Activated CD4-positive, alpha-beta T cell treated with anti-CD3 and anti-CD28 coated beads for 36 hours (primary cell): ENCODE results near the gene EHD3. TPM values are rescaled to one million over a fixed set of nuclear protein-coding genes. Genes with fewer than 3 reads are reported as not detected.

ENCODE experiments used
- ATAC-seq: fragments of 200-7000 bp; cut with Tn5 transposase; one replicate; pipeline ENCODE4 v1.10.0; 2021; ENCODE audit warnings: mild to moderate bottlenecking, moderate library complexity
- CTCF ChIA-PET: fragments of 350-600 bp; sonication (Branson Sonifier 250); formaldehyde crosslinking; loops from one replicate; lab custom pipeline; 2021; ENCODE audit warnings: antibody characterized with exemption; lab: Charles Lee
- POLR2A ChIA-PET: fragments of 350-600 bp; sonication (Branson Sonifier 250); formaldehyde crosslinking; loops from one replicate; lab custom pipeline; 2021; ENCODE audit warnings: antibody characterized with exemption, inconsistent platforms; lab: Charles Lee
- DNase-seq: peaks from one replicate; pipeline ENCODE4 v3.0.0-alpha.2; 2020
- H3K27ac Mint-ChIP-seq: one replicate; pipeline ENCODE4 v1.8.0; 2021; ENCODE audit warnings: mixed read lengths
- H3K27me3 Mint-ChIP-seq: one replicate; pipeline ENCODE4 v1.8.0; 2021; ENCODE audit warnings: mixed read lengths
- H3K36me3 Mint-ChIP-seq: one replicate; pipeline ENCODE4 v1.8.0; 2021; ENCODE audit warnings: low read depth, mixed read lengths
- H3K4me1 Mint-ChIP-seq: one replicate; pipeline ENCODE4 v1.8.0; 2021; ENCODE audit warnings: mixed read lengths
- H3K4me3 Mint-ChIP-seq: one replicate; pipeline ENCODE4 v1.8.0; 2021; ENCODE audit warnings: mild to moderate bottlenecking, moderate library complexity, mixed read lengths
- H3K9me3 Mint-ChIP-seq: one replicate; pipeline ENCODE4 v1.8.0; 2021; ENCODE audit warnings: low read depth, mixed read lengths
- intact Hi-C, 2 experiments: fragments of 100-400 bp; cut with DNase I in 1 of 2; cut with micrococcal nuclease in 1 of 2; formaldehyde crosslinking; loops; one replicate each; pipeline versions ENCODE4 v1.14.2 to v1.15.1; 2022 to 2024; cut with DNase I, micrococcal nuclease
- total RNA-seq, 2 experiments: library from RNA; stranded (reverse); gene quantifications; one replicate each; pipeline ENCODE4 v1.2.3, GENCODE V29; 2021

Gene EHD3
- total RNA-seq, 2 experiments from 2014 or later = 1.4 to 1.6 TPM

GRCh38 chr2:31263636-31264190, 29.8 kb downstream of the EHD3 start:
- no peaks in the 10 kb centered on the region for H3K4me1 Mint-ChIP-seq
- POLR2A ChIA-PET = no interaction called here
- H3K27ac Mint-ChIP-seq = no peak overlapping the region
- no peaks in the 10 kb centered on the region for H3K9me3 Mint-ChIP-seq
- DNase-seq (no peak), ATAC-seq (no peak)
- no peaks in the 10 kb centered on the region for H3K36me3 Mint-ChIP-seq
- CTCF ChIA-PET = interaction anchor here (0.6 to 0.8 kb wide), 2 partner anchors 24 to 1345 kb away, joined by 3 read pairs; no protein-coding TSS in a partner anchor
- no peaks in the 10 kb centered on the region for H3K27me3 Mint-ChIP-seq
- intact Hi-C loops = no loop called here
- H3K4me3 Mint-ChIP-seq = no peak overlapping the region

DNA sequence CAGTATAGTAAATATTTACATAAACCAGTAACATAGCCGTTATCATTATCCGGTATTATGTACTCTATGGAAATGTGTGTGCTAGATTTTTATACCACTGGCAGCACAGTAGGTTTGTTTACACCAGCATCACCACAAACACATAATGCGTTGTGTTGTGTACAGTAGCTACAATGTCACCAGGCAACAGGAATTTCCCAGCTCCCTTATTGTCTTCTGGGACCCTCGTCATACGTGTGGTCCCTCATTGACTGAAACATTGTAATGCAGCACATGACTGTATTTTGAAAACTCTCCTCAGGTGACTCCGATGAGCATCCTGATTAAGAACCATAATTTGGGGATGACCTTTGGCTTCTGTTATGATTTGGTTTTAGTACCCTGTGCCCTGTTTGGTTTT, 31.3 kb downstream of the EHD3 start:
- no peak for DNase-seq
- ChIA-PET POLR2A (no interaction called here), CTCF (no interaction called here)
- no peaks in the 10 kb centered on the region for H3K27me3 Mint-ChIP-seq
- no peaks in the 10 kb centered on the region for H3K36me3 Mint-ChIP-seq
- ATAC-seq = no peak
- no peaks in the 10 kb centered on the region for H3K4me1 Mint-ChIP-seq
- intact Hi-C loops = no loop called here
- H3K9me3 Mint-ChIP-seq = no peaks in the 10 kb centered on the region
- no peak overlapping the region for H3K27ac Mint-ChIP-seq
- no peak overlapping the region for H3K4me3 Mint-ChIP-seq

GRCh38 chr2:31266804-31267203, 32.9 kb downstream of the EHD3 start:
- Mint-ChIP-seq H3K9me3 (no peaks in the 10 kb centered on the region), H3K27me3 (no peaks in the 10 kb centered on the region), H3K27ac (no peak overlapping the region), H3K4me3 (no peak overlapping the region), H3K4me1 (no peaks in the 10 kb centered on the region), H3K36me3 (no peaks in the 10 kb centered on the region)
- CTCF ChIA-PET = interaction anchor here (1.1 kb wide), 1 partner anchor 68 kb away, joined by 3 read pairs; no protein-coding TSS in a partner anchor
- intact Hi-C loops = no loop called here
- POLR2A ChIA-PET = no interaction called here
- ATAC-seq = no peak
- no peak for DNase-seq

DNA sequence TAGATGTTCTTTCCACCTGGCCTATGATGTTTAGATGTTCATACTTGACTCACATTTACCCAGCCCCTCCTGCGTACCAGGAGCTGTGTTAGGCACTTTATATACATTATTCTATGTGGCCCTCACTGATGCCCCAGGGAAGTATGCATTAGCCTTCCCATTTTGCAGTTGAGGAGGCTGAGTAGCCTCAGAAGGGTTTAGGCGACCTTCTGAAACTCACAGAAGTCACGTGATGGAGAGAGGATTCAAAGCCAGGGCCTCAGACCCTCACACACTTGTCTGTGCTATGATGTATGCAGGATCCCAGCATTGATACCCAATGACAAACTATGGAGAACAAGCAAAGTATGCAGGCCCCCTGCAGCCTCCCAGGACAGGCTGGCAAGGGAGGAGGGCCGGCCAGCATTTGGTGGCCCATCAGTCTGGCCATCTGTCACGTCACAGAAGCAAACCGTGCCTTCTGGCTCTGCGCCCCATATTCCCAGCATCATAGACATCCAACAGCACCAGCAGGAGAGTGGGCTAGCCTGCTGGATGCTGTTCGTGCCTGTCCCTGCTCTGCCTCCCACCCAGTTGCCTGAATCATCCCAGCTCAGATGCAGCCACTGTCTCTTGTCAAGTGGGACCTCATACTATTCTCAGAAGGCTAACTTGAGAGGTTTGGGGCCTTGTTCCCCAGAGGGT, 33.6 kb downstream of the EHD3 start:
- POLR2A ChIA-PET = no interaction called here
- Mint-ChIP-seq H3K4me1 (no peaks in the 10 kb centered on the region), H3K9me3 (no peaks in the 10 kb centered on the region), H3K27me3 (no peaks in the 10 kb centered on the region), H3K27ac (no peak overlapping the region), H3K36me3 (no peaks in the 10 kb centered on the region), H3K4me3 (no peak overlapping the region)
- CTCF ChIA-PET = interaction anchor here (1.1 kb wide), 1 partner anchor 67 kb away, joined by 3 read pairs; no protein-coding TSS in a partner anchor
- intact Hi-C loops = no loop called here
- ATAC-seq (no peak), DNase-seq (no peak)

DNA sequence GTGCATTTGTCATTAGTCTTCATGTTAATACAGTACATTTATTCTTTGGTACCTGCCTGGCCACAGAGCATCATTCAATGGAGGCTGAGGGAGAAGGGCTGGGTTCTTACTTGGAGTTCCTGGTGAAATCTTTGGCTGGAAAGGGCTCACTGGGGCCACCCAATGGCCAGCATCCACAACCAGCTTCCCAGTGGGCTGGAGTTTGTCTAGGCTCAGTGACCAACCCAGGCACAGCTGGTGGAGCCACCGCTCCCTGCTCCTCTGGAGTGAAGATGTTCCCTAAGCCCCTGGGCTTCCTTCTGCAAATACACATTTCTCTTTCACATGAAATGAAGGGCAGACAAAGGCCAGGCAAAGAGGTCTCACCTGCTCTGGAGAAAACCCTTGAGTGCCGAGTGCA, 34.4 kb downstream of the EHD3 start:
- Mint-ChIP-seq H3K36me3 (no peaks in the 10 kb centered on the region), H3K27ac (no peak overlapping the region), H3K27me3 (no peaks in the 10 kb centered on the region), H3K4me3 (no peak overlapping the region), H3K4me1 (no peaks in the 10 kb centered on the region), H3K9me3 (no peaks in the 10 kb centered on the region)
- DNase-seq = no peak
- intact Hi-C loops = no loop called here
- ATAC-seq = no peak
- POLR2A ChIA-PET = no interaction called here
- CTCF ChIA-PET = interaction anchor here (0.6 kb wide), 1 partner anchor 37 kb away, joined by 7 read pairs; no protein-coding TSS in a partner anchor

- CTCF ChIA-PET = interaction anchor here (0.6 kb wide), 1 partner anchor 37 kb away, joined by 7 read pairs; no protein-coding TSS in a partner anchor
- DNase-seq = no peak
- no peak for ATAC-seq
- Mint-ChIP-seq H3K9me3 (no peaks in the 10 kb centered on the region), H3K4me3 (no peak overlapping the region), H3K4me1 (no peaks in the 10 kb centered on the region), H3K27me3 (peaks cover 3% of the 10 kb centered on the region), H3K27ac (no peak overlapping the region), H3K36me3 (no peaks in the 10 kb centered on the region)
- POLR2A ChIA-PET = no interaction called here
- intact Hi-C loops = no loop called here
Measured at GRCh38 chr2:31269087-31269486, 35.1 kb downstream of the EHD3 start.

DNA sequence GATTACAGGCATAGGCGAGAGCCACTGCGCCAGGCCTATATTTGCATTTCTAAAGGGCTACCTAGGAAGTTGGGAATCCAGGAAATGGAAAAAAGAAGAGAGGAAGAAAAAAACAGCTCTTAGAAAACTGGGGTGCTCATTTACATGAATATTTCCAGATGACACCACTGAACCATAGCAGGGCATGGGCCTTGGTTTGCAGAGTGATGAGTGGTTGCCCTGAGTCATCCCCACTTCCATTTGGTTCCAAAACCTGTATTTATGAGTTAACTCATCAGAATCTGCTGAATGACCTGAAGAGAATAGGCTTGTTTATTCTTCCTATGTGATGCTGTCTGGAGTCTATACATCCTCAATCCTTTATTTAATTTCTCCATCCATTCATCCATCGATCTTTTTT, 36.2 kb downstream of the EHD3 start:
- intact Hi-C loops = no loop called here
- Mint-ChIP-seq H3K27ac (no peak overlapping the region), H3K4me3 (no peak overlapping the region), H3K4me1 (no peaks in the 10 kb centered on the region), H3K9me3 (no peaks in the 10 kb centered on the region), H3K36me3 (no peaks in the 10 kb centered on the region), H3K27me3 (peaks cover 3% of the 10 kb centered on the region)
- POLR2A ChIA-PET = no interaction called here
- ATAC-seq = no peak
- DNase-seq = no peak
- CTCF ChIA-PET = no interaction called here

DNA sequence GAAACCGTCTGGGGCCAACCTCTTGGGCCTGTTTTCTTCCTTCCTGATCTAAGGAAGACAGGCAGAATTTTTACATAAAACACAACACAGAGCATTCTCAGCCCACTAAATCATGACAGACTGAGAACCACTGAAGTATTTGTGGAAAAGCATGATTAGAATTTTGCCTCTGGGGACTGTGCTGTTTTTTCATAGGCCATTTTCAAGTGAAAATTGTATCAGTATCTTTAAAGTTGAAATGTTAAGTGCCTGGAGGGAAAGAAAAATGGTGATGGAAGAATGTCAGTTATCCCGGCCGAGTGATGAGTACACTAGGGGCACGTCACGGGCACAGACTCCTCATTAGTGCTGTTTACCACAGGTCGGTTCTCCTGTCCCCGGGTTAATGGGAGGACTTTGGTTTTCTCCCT, 36.9 kb downstream of the EHD3 start:
- no peak overlapping the region for H3K27ac Mint-ChIP-seq
- no peaks in the 10 kb centered on the region for H3K4me1 Mint-ChIP-seq
- ATAC-seq = no peak
- H3K27me3 Mint-ChIP-seq = peaks cover 5% of the 10 kb centered on the region
- intact Hi-C loops = no loop called here
- ChIA-PET CTCF (no interaction called here), POLR2A (no interaction called here)
- H3K4me3 Mint-ChIP-seq = no peak overlapping the region
- H3K36me3 Mint-ChIP-seq = no peaks in the 10 kb centered on the region
- DNase-seq = no peak
- no peaks in the 10 kb centered on the region for H3K9me3 Mint-ChIP-seq

DNA sequence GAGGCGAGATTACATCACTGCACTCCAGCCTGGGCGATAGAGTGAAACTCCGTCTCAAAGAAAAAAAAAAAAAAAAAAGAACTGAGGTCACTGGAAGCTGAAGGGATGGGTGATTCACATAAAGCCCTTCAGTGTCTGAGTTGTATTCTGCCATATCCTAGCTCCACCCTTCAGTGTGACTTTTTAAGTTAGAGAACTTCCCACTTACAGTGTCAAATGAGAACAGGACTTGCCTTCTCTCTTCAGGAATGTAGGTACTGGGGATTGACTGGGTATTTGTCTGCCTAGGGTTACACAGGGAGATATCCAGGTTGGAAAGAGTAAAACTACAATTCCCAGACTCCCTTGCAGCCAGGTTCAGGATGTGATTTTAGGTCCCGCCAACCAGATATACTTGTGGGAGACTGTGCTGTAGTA, 37.9 kb downstream of the EHD3 start:
- no peak for ATAC-seq
- H3K27ac Mint-ChIP-seq = no peak overlapping the region
- no peaks in the 10 kb centered on the region for H3K4me1 Mint-ChIP-seq
- intact Hi-C loops = no loop called here
- CTCF ChIA-PET = interaction anchor here (0.6 kb wide), 1 partner anchor 1750 kb away, joined by 3 read pairs; no protein-coding TSS in a partner anchor
- no peaks in the 10 kb centered on the region for H3K9me3 Mint-ChIP-seq
- H3K4me3 Mint-ChIP-seq = no peak overlapping the region
- no peak for DNase-seq
- POLR2A ChIA-PET = no interaction called here
- H3K27me3 Mint-ChIP-seq = peaks cover 7% of the 10 kb centered on the region
- H3K36me3 Mint-ChIP-seq = no peaks in the 10 kb centered on the region

GRCh38 chr2:31274401-31275075, 40.6 kb downstream of the EHD3 start:
- ATAC-seq = no peak
- POLR2A ChIA-PET = no interaction called here
- intact Hi-C loops = no loop called here
- Mint-ChIP-seq H3K36me3 (no peaks in the 10 kb centered on the region), H3K4me1 (no peaks in the 10 kb centered on the region), H3K27me3 (peaks cover 7% of the 10 kb centered on the region), H3K27ac (no peak overlapping the region), H3K4me3 (no peak overlapping the region), H3K9me3 (no peaks in the 10 kb centered on the region)
- CTCF ChIA-PET = interaction anchor here (0.5 kb wide), 1 partner anchor 44 kb away, joined by 3 read pairs; no protein-coding TSS in a partner anchor
- DNase-seq = no peak

DNA sequence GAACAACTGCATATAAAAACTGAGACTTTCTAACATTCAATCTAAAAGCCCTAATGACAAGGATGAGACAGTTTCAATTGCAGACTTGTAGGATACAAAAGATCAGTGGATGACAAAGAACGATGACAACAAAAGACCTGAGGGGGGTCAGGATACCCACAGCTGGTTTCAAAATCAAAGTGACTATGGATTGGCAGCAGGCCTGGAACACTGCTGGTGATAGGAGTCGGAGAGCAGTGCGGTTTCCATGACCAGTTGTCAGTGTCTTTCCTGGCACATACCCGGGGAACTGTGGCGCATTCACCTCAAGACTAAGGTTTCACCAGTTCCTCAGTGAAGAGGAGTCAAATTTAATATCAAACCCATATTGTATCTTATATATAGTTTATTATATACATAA, 42.0 kb downstream of the EHD3 start:
- no peaks in the 10 kb centered on the region for H3K4me1 Mint-ChIP-seq
- no peak overlapping the region for H3K27ac Mint-ChIP-seq
- ATAC-seq (no peak), DNase-seq (no peak)
- POLR2A ChIA-PET = no interaction called here
- intact Hi-C loops = no loop called here
- H3K27me3 Mint-ChIP-seq = peaks cover 7% of the 10 kb centered on the region
- CTCF ChIA-PET = no interaction called here
- H3K4me3 Mint-ChIP-seq = no peak overlapping the region
- H3K36me3 Mint-ChIP-seq = no peaks in the 10 kb centered on the region
- H3K9me3 Mint-ChIP-seq = no peaks in the 10 kb centered on the region

DNA sequence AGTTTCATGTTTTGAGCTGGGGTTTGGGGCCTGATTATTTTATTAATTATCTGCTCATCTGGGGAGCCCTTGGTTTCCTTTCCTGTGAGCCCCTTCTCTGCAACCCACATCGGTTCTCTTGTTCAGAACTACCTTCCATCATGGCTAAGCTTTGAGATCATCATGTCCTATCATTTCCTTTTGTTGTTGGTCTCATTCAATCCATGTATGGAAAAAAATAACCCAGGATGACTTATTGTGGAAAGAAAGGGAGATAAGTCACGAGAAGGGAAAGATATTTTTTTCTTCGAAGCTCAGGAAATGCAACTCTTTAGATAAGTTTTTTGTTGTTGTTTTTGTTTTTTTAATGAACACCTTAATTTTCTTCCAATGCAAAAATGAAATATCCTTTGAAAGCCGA, 43.7 kb downstream of the EHD3 start:
- intact Hi-C loops = no loop called here
- Mint-ChIP-seq H3K36me3 (no peaks in the 10 kb centered on the region), H3K4me1 (peaks cover 1% of the 10 kb centered on the region), H3K27me3 (peaks cover 7% of the 10 kb centered on the region), H3K4me3 (no peak overlapping the region), H3K27ac (no peak overlapping the region), H3K9me3 (no peaks in the 10 kb centered on the region)
- DNase-seq (no peak), ATAC-seq (no peak)
- ChIA-PET CTCF (no interaction called here), POLR2A (no interaction called here)
